ENCODE data around the gene ALDH1A2.

DNA sequence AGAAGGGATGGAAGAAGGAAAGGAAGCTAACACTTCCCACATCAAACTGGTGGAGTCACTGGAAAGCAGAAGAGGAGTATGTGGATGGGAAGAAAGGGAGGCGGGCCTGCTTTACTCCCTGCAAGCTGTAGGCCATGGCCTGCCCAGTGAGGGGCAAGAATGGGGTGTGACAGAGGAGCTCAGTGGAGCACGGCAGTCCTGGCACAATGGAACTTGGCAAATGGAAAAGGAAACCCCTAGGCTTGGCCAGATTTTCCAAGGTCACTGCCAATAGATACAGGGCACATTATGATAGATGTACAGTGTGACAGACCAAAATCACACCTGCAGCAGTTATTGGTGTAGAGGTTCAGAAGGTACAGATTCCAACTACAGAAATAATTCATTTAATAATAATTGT is 111.6 kb downstream of the ALDH1A2 start:
- TF ChIP-seq, protein P1, sequence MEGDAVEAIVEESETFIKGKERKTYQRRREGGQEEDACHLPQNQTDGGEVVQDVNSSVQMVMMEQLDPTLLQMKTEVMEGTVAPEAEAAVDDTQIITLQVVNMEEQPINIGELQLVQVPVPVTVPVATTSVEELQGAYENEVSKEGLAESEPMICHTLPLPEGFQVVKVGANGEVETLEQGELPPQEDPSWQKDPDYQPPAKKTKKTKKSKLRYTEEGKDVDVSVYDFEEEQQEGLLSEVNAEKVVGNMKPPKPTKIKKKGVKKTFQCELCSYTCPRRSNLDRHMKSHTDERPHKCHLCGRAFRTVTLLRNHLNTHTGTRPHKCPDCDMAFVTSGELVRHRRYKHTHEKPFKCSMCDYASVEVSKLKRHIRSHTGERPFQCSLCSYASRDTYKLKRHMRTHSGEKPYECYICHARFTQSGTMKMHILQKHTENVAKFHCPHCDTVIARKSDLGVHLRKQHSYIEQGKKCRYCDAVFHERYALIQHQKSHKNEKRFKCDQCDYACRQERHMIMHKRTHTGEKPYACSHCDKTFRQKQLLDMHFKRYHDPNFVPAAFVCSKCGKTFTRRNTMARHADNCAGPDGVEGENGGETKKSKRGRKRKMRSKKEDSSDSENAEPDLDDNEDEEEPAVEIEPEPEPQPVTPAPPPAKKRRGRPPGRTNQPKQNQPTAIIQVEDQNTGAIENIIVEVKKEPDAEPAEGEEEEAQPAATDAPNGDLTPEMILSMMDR (IDR thresholded peaks at IDR 0.05), result no peak
- no peak for TF ChIP-seq POLR2A (IDR thresholded peaks at IDR 0.05)
